Stimulated activated CD4-positive, alpha-beta T cell treated with anti-CD3 and anti-CD28 coated beads, Interleukin-4, amount 100 ng/mL, for 48 hours (primary cell): ENCODE results near the gene PTPRM.
"Not testable (repeated sequence)": the region's sequence is repeated elsewhere in the genome, so short reads cannot be mapped to it uniquely, and the experiment has no call there.

Experiments
- DNase-seq, 2 donors: peaks; one replicate each; pipeline ENCODE4 v3.0.0-alpha.2; 2020; ENCODE audit warnings: low read depth in 2 of 2

PTPRM gene

DNA sequence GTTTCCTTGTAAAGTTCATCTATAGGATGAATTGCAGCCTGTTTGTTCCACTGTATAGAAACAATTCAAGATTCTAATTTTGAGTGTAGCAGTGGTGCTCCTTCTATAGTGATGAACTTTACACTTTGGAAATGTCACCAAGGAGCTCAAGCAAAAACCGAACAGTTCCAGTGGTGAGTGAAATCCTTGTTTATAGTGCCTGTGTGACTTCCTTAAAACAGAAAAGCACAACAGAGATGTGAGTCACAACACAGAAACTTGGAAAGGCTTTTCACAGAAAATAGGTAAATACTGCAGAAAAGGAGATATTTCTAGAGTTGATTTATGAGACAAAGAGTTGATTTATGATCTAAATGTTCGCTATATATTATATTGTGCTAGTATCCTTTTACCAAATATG, 482.0 kb downstream of the PTPRM start:
- DNase-seq = no peak

GRCh38 chr18:8050616-8051329, 483.7 kb downstream of the PTPRM start:
- no peak for DNase-seq

GRCh38 chr18:8051453-8051852, 484.3 kb downstream of the PTPRM start:
- no peak for DNase-seq

DNA sequence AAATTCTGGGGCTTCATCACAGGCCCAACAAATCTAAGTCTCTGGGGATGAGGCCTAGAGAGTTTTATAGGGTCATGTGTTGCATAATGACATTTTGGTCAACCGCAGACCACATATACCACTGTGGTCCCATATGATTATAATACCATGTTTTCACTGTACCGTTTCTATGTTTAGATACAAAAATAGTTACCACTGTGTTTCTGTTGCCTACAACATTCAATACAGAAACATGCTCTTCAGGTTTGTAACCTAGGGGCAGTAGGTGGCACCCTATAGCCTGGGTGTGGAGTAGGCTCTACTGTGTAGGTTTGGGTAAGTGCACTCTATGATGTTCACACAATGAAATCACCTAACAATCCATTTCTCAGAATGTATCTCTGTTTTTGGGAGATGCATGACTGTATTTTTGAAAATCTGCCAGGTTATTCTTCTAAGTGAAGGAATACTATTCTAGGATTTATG, 485.2 kb downstream of the PTPRM start:
- DNase-seq = no peak

DNA sequence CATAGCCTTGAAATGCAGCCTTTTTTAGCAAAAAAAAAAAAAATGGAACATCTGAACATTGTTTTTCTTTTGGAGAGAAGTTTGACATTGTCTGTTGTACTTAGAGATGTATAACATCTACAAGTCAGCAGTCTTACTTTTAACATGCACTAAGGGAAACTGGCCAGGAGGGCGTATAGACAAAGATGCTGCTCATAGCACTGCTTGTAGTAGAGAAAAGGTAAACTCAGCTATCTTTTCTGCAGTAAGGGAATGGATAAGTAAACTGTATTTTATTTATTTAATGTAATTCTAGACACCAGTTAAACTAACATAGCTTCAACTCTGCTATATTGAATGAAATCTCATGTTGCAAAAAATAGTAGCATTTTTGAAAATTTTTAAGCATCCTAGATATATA, 489.6 kb downstream of the PTPRM start:
- no peak for DNase-seq

DNA sequence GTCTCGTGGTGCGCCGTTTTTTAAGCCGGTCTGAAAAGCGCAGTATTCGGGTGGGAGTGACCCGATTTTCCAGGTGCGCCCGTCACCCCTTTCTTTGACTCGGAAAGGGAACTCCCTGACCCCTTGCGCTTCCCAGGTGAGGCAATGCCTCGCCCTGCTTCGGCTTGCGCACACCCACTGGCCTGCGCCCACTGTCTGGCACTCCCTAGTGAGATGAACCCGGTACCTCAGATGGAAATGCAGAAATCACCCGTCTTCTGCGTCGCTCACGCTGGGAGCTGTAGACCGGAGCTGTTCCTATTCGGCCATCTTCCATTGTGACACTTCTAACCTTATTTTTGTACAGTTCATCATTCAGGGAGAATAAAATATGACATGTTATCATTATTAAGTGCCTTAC, 496.0 kb downstream of the PTPRM start:
- not testable (repeated sequence) for DNase-seq

DNA sequence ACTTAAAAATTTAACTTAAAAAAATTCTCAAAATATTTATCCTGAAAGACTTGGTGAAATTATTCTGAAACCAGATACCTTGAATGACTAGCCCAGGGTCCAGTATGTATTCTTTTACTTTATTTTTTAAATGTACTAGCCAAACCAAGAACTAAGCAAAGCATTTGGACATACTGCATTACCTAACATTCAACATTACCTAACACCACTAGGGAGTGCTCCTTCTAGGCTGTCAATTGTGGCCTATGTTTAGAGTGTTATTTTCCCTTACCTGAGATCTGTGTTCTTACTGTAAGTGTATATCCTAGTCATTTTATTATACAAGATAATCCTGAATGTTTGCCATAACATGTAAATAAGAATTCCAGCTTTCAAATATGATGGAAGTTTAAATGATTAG, 496.6 kb downstream of the PTPRM start:
- no peak for DNase-seq

GRCh38 chr18:8065284-8065683, 498.2 kb downstream of the PTPRM start:
- no peak for DNase-seq

GRCh38 chr18:8065773-8066172, 498.7 kb downstream of the PTPRM start:
- DNase-seq = no peak

DNA sequence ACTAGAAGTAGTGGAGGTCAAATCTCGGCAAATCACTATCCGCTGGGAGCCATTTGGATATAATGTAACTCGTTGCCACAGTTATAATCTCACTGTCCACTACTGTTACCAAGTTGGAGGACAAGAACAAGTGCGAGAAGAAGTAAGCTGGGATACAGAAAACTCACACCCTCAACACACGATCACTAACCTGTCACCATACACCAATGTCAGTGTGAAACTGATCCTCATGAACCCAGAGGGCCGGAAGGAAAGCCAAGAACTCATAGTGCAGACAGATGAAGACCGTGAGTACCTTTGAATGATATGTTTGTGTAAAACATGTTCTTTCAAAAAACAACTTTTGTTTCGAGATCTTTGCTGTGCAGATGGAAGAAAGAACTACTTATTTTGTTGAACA, 502.6 kb downstream of the PTPRM start:
- no peak for DNase-seq

DNA sequence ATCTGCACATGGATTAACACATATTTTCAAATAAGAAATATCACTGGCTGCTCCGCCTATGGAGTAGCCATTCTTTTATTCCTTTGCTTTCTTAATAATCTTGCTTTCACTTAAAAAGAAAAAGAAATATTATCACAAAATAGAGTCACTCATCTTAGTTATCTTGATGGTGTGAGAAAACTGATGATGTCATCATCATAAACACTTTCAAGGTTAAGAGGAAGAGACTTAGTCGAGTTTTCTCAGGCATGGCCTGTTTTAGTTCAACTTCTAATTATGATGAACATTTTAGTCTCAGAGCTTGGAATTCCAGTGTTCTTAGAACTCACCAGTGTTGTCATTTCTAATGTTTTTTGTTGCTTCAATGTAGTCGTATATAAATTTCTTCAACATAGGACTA, 506.1 kb downstream of the PTPRM start:
- DNase-seq = no peak

DNA sequence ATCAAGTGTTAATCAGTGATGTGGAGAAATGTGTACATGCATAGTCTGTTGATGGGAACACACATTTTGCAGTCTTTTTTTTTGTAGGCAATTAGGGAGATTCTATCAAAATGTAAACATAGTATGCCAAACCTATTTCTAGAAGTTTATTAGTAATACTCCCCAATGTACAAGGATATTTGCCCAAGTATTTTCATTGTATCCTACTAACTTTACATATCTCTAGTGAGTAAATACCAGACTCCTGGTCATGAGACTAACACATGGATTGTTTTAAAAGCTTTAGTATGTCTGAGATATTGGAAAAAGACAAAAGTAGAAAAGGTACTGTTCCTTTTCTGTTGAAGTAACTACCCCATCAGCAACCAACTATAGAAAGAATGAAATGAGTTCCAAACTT, 513.0 kb downstream of the PTPRM start:
- DNase-seq = no peak

DNA sequence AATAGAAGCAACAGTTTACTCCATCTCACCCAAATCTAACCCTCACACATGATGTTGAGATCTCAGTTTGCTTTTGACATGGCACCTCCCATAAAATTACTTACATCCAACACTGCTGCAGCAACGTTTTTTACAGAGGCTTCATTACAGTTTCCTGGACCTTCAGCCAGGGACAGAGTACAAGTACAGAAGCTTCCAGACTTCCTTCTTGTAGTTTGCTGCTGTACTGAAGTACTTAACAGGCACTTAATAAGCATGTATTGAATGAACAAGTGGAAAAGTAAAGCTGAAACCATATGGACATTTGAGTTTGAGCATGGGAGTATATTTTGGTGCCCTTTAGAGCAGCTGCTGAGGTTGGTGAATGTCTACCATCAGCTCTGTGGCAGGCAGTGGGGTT, 514.2 kb downstream of the PTPRM start:
- no peak for DNase-seq

DNA sequence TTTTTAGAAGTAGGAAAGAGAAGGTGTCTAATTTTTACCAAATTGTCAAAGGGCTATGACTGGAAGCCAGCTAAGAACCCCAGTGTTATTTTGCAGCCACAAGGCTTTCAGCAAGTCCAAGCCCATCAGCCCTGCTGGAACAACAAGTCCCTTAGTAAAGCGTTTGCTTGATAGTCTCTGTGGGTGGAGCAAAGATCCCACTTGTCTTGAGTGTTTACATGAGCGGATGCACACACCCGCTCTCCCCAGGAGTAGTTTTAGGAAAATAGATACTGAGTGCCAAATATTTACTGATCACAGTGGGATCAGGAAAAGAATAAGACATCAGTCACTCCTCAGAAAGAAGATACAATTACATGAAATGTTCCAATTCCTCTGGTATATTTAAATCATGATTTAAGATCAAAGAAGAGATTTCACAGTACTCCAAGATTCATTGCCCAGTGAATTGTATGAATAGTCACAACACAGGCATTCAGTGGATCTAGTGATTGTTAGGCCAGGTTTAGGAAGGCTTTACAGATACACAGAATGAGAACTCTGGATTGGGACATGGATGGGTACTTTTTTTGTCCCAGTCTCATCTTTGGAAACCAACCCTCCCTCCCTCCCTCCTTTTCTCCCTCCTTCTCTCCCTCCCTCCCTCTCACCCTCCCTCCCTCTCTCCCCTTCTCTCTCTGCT, 514.9 kb downstream of the PTPRM start:
- DNase-seq = no peak

DNA sequence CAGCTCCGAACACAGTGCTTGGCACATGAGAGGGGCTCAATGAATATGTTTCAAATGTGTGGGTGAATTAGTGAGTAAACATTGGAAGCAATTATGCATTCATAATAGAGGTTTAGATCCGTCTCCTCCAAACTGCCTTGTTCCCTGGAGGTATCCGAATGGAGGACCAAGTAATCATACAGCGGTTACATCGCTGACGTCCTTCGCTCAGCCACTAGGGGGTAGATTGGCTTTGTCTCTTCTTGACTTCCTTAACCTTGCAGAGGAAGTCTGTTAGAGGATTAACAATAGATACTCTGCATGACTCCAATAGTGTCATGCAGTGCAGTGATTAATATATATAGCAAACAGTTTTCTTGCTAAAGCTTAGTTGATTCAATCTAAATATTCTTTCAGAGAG, 517.0 kb downstream of the PTPRM start:
- DNase-seq = no peak

GRCh38 chr18:8088626-8089025, 521.5 kb downstream of the PTPRM start:
- no peak for DNase-seq

DNA sequence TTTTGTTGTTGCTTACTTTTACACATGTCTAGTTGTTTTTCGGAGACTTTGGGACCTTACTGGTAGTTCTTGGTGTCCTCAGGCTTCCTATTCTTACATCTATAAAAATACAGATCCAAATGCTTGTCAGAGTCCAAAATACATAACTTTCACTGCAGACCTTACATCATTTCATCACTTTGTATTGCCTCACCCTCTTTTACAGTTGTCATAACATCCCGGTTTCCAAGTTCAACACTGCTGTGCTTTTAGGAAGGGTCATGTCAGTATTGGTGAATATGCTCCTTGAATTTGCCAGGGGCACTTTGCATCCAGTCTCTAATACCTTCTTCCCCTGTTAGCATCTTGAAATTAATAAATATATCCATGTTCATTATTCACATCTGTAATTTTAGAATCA, 523.9 kb downstream of the PTPRM start:
- no peak for DNase-seq

DNA sequence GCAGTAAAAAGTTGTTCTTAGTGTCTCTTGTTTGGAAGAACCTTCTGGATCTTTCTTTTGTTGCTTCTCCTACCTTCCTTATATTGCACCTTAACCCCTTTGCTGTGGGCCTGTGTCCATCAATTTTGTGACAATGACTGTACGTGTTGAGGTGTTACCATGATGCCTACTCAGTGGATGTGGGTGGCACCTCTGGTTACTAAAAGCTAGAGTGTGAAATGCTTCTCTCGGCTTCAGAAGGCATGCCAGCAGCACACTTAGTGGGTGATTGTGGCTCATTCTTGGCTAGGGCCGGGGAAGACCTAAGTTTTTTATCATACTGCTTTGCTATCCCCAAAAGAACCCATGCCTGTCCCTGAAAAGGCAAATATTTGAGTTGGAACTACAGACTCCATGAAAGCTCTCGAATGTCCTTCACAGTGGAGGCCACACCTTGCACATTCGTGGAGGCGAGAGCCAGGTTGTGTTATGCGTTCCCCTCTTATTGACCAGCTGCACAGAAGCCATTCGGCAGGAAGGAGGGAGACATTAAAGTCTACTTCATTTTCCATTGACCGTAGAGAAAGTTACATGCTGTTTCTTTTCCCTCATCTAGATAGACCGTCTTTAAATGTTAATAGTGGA, 528.9 kb downstream of the PTPRM start:
- DNase-seq = no peak

GRCh38 chr18:8097399-8097798, 530.3 kb downstream of the PTPRM start:
- DNase-seq = no peak

DNA sequence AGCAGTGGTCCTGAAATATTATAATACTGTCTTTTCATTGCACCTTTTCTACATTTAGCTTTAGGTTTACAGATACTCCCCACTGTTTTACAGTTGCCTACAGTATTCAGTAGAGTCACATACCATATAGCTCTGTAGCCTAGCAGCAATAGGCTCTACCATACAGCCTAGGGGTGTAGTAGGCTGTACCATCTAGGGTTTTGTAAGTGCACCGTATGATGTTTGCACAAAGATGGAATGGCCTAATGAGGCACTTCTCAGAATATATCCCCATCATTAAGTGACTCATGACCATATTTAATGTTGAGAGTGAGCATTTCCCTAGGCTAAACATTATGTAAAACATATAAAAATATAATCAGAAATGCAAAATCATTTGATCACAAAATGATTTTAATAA, 530.8 kb downstream of the PTPRM start:
- no peak for DNase-seq

DNA sequence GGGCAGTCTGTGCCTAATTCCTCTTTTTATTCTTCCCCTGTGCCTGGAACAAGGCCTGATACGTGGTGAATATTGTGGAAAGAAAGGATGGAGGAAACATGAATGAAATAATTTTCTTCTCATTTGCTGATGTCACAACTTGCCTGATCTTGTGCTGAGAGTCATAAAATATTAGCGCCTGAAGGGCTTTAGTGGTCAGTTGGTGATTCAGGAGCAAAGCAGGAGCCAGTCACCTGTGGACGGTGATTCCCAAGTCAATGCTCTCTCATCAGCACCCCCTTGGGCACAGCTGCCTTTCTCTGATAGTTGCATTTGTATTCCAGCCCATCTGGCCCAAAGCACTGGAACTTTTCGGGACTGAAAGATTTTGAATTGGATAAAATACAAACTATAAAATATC, 539.5 kb downstream of the PTPRM start:
- DNase-seq = no peak

- no peak for DNase-seq
Measured at GRCh38 chr18:8107426-8107825, 540.3 kb downstream of the PTPRM start.

- no peak for DNase-seq
Measured at GRCh38 chr18:8114480-8114879, 547.4 kb downstream of the PTPRM start.
